HepG2 (cell line): Measurements from ENCODE around the gene MCC.

ENCODE experiments used
- BATF2 ChIP-seq: sonication (generic); formaldehyde crosslinking; IDR thresholded peaks from 2 replicates; pipeline ENCODE4 v1.8.0; 2022; ENCODE audit warnings: mild to moderate bottlenecking, missing genetic modification reagents, moderate library complexity
- CTCF ChIP-seq: sonication (generic); formaldehyde crosslinking; IDR thresholded peaks from 2 replicates; pipeline ENCODE4 v1.5.0; 2020; ENCODE audit warnings: mild to moderate bottlenecking, missing genetic modification reagents, moderate library complexity
- MAFF ChIP-seq: IDR thresholded peaks from 2 replicates; pipeline ENCODE4 v1.6.1; 2011; ENCODE audit warnings: low read depth, low read length, improper control_type of control experiment
- MLX ChIP-seq: IDR thresholded peaks from 2 replicates; pipeline ENCODE4 v1.6.1; 2016
- POLR2AphosphoS5 ChIP-seq: IDR thresholded peaks from 2 replicates; pipeline ENCODE4 v1.6.1; 2012; ENCODE audit warnings: low read depth, low read length
- SRF ChIP-seq: IDR thresholded peaks from 2 replicates; pipeline ENCODE4 v1.6.1; 2011; ENCODE audit warnings: mild to moderate bottlenecking, low read depth, low read length, moderate library complexity
- ZBTB40 ChIP-seq, 2 experiments: fragments of 450-650 bp in 1 of 2; sonication (generic) in 1 of 2; formaldehyde crosslinking in 1 of 2; IDR thresholded peaks; 2 replicates each; pipeline versions ENCODE4 v1.6.1 to v1.8.0; 2016 to 2022; ENCODE audit warnings: antibody characterized with exemption in 1 of 2, mild to moderate bottlenecking in 1 of 2, missing genetic modification reagents in 1 of 2

GRCh38 chr5:113394658-113395057 lies 93.6 kb downstream of the MCC start:
- no peak for TF ChIP-seq SRF
- no peak for TF ChIP-seq CTCF (CRISPR knock-in tag)
- no peak for TF ChIP-seq POLR2AphosphoS5
- no peak for TF ChIP-seq BATF2 (CRISPR knock-in tag)
- TF ChIP-seq MLX (CRISPR knock-in tag): no peak
- no peak for TF ChIP-seq ZBTB40 (IDR thresholded peaks at IDR 0.05)
- TF ChIP-seq ZBTB40 (CRISPR knock-in tag; IDR thresholded peaks at IDR 0.05): no peak
- no peak for TF ChIP-seq MAFF
